Heart right ventricle (tissue), 16 donors: ENCODE results near the gene MAP4K1. TPM values are rescaled to one million over a fixed set of nuclear protein-coding genes. Genes with fewer than 3 reads are reported as not detected.

Experiments used
- ATAC-seq, 8 donors: fragments of 200-7000 bp; cut with Tn5 transposase; one replicate each; pipeline ENCODE4 v1.9.1; 2020; ENCODE audit warnings: mild to moderate bottlenecking in 8 of 8, moderate library complexity in 8 of 8, moderate number of reproducible peaks in 1 of 8
- DNase-seq, 2 donors: peaks; one replicate each; pipeline ENCODE4 v3.0.0-alpha.2; 2020
- H3K27ac ChIP-seq, 10 donors: fragments of 200-600 bp; sonication (generic) in 2 of 10; one replicate each; pipeline versions ENCODE4 v1.5.0 to v1.8.0; 2020 to 2022; ENCODE audit warnings: mild to moderate bottlenecking in 3 of 10
- H3K27me3 ChIP-seq, 7 donors: fragments of 200-600 bp; one replicate each; pipeline ENCODE4 v1.8.0; 2021 to 2022; ENCODE audit warnings: mild to moderate bottlenecking in 2 of 7
- H3K36me3 ChIP-seq, 9 donors: fragments of 200-600 bp; sonication (generic) in 1 of 9; one replicate each; pipeline versions ENCODE4 v1.5.0 to v1.8.0; 2020 to 2022; ENCODE audit warnings: mild to moderate bottlenecking in 2 of 9
- H3K4me1 ChIP-seq, 9 donors: fragments of 200-600 bp; sonication (generic) in 1 of 9; one replicate each; pipeline versions ENCODE4 v1.5.0 to v1.8.0; 2020 to 2022; ENCODE audit warnings: mild to moderate bottlenecking in 4 of 9
- H3K4me3 ChIP-seq, 10 donors: fragments of 200-600 bp; sonication (generic) in 2 of 10; one replicate each; pipeline versions ENCODE4 v1.5.0 to v1.8.0; 2020 to 2022; ENCODE audit warnings: mild to moderate bottlenecking in 7 of 10, moderate library complexity in 2 of 10
- H3K9me3 ChIP-seq, 11 donors: fragments of 200-600 bp in 10 of 11; sonication (generic) in 2 of 11; one replicate each; pipeline versions ENCODE4 v1.5.0 to v1.8.0; 2013 to 2022; ENCODE audit warnings: mild to moderate bottlenecking in 2 of 11, control low read depth in 1 of 11, moderate library complexity in 1 of 11
- CTCF ChIP-seq, 9 donors: fragments of 200-600 bp; sonication (generic) in 2 of 9; IDR thresholded peaks; one replicate each; pipeline versions ENCODE4 v1.5.0 to v1.8.0; 2021 to 2022; ENCODE audit warnings: antibody characterized with exemption in 9 of 9, mild to moderate bottlenecking in 5 of 9, moderate library complexity in 1 of 9
- WGBS, 2 donors: extraction: QIAGEN DNeasy Blood & Tissue Kit; methylation state at CpG; one replicate each; pipeline ENCODE4 v1.1.7; 2013; ENCODE audit warnings: inconsistent platforms in 1 of 2; 5-methylcytosine and 5-hydroxymethylcytosine counted together
- intact Hi-C, 10 donors: fragments of 100-400 bp; cut with DNase I; formaldehyde crosslinking; loops; one replicate each; pipeline versions ENCODE4 v1.11.1 to v1.14.2; 2022
- polyA plus RNA-seq, 2 donors: library from polyadenylated mRNA; stranded (reverse); fragments of 200-250 nt; gene quantifications; one replicate each; pipeline ENCODE4 v1.2.3, GENCODE V29; 2013
- total RNA-seq, 10 donors: library from RNA; stranded (reverse); fragmentation: NEBNext Ultra II Directional in 3 of 10; extraction: Animal tissue kit (Norgen Biotek cat#: 25700) in 3 of 10; gene quantifications; one replicate each; pipeline versions ENCODE4 v1.2.1 to v1.2.4, GENCODE V29; 2021 to 2023
- donor health status: Arrhythmogenic right ventricular cardiomyopathy.
- donor health status: ischemic (EF 13 %, LVEDD 7.1; RV severe dilation, severe dysfunction).
- donor health status: healthy with polysubstance abuse.
- donor health status: DM: no; HTN: yes; CAD: no.
- donor health status: DM: no; HTN: no; CAD: no.
- donor health status: ischemic (EF 25% LVEDD 6.9; RV normal size, moderate dysfunction).
- donor health status: ischemic (EF 25% LVEDD 5.7; RV mildly dilated, moderate dysfunction).
- donor health status: healthy.
- donor health status: DM: yes; HTN: yes; CAD: no.
- donor health status: Ischemic cardiomyopathy.
- donor health status: ischemic (EF 35%, LVEDD 5.7; RV mildly dilated, moderate dysfunction).
- donor health status: nonischemic (EF 11% LVEDD 7.7; RV severe dilation, severe dysfunction).
- donor health status: DM: yes; HTN: yes; CAD: no.
- donor health status: PGD.
- donor health status: ischemic (EF 29% LVEDD 5.4; RV normal size, mild dysfunction).
- donor health status: nonischemic (EF 23%, LVEDD 6.1; RV moderate dilation, normal function).

MAP4K1 gene
- total and polyA plus RNA-seq, 12 donors: 0.52 to 9.1 (median 1.5) TPM

GRCh38 chr19:38618590-38619360 is 1.0 kb upstream of the MAP4K1 start, which contains the start of gene EIF3K:
Gene EIF3K (plus strand): TSS chr19:38619188. CDS start chr19:38619269, 81 bp downstream.
- intact Hi-C loops: loop anchor here in 3 of 10 donors (1.0 to 5.0 kb wide), 4 partner anchors 71 to 312 kb away; partner anchors contain the start of genes FAM98C (in 2 of the 3), MRPS12 (in 1 of the 3) and SARS2 (in 1 of the 3)
- TF ChIP-seq CTCF (IDR thresholded peaks at IDR 0.05): no peak
- ATAC-seq (peak; percentile 94 to 99 (median 96)), DNase-seq (peak; percentile 99)
- H3K4me1 ChIP-seq: peaks cover 0 to 32% (median 24%) of the 10 kb centered on the region in 9 donors
- no peaks in the 10 kb centered on the region for H3K27me3 ChIP-seq
- peak within 1 kb of the TSS; percentile 66 to 99 (median 92) for H3K27ac ChIP-seq
- 1% methylated on average over 64 of the region's 64 CpGs for WGBS, 2 donors
- H3K9me3 ChIP-seq: no peaks in the 10 kb centered on the region
- peaks cover 0 to 38% (median 31%) of the 10 kb centered on the region in 9 donors for H3K36me3 ChIP-seq
- H3K4me3 ChIP-seq: peak within 1 kb of the TSS; percentile 69 to 98 (median 82)

- Histone ChIP-seq H3K4me1 (peaks cover 0 to 32% (median 24%) of the 10 kb centered on the region in 9 donors), H3K27me3 (no peaks in the 10 kb centered on the region), H3K9me3 (no peaks in the 10 kb centered on the region), H3K27ac (peak overlapping the region in 5 of 10 donors; percentile 50 to 92 (median 89)), H3K4me3 (peak overlapping the region in 7 of 10 donors; percentile 69 to 98 (median 84)), H3K36me3 (peaks cover 0 to 25% (median 19%) of the 10 kb centered on the region in 9 donors)
- DNase-seq (no peak), ATAC-seq (no peak)
- WGBS, 2 donors: 61 to 62% methylated on average over 9 of the region's 9 CpGs
- intact Hi-C loops: loop anchor here in 2 of 10 donors (5.0 kb wide), 2 partner anchors 70 to 215 kb away; partner anchors contain the start of gene FAM98C (in 1 of the 2)
- TF ChIP-seq CTCF (IDR thresholded peaks at IDR 0.05): no peak
Observed at GRCh38 chr19:38617283-38617763, 430 bp downstream of the MAP4K1 start.

- H3K9me3 ChIP-seq: no peaks in the 10 kb centered on the region
- H3K4me1 ChIP-seq: peaks cover 0 to 32% (median 24%) of the 10 kb centered on the region in 9 donors
- intact Hi-C loops: loop anchor here in 2 of 10 donors (5.0 kb wide), 2 partner anchors 69 to 214 kb away; partner anchors contain the start of gene FAM98C (in 1 of the 2)
- H3K4me3 ChIP-seq: peak overlapping the region in 1 of 10 donors; percentile 69
- no peaks in the 10 kb centered on the region for H3K27me3 ChIP-seq
- ATAC-seq (no peak), DNase-seq (no peak)
- no peak for TF ChIP-seq CTCF (IDR thresholded peaks at IDR 0.05)
- H3K36me3 ChIP-seq: peaks cover 0 to 22% (median 11%) of the 10 kb centered on the region in 9 donors
- 90 to 93% methylated on average over 6 of the region's 6 CpGs for WGBS, 2 donors
- H3K27ac ChIP-seq: peak overlapping the region in 1 of 10 donors; percentile 89
Observed at GRCh38 chr19:38616265-38616664, 1.5 kb downstream of the MAP4K1 start.

GRCh38 chr19:38615007-38615581 is 2.7 kb downstream of the MAP4K1 start:
- no peak for TF ChIP-seq CTCF (IDR thresholded peaks at IDR 0.05)
- Histone ChIP-seq H3K4me1 (peaks cover 0 to 25% (median 18%) of the 10 kb centered on the region in 9 donors), H3K9me3 (no peaks in the 10 kb centered on the region), H3K27ac (no peak overlapping the region), H3K4me3 (no peak overlapping the region), H3K36me3 (peaks cover 0 to 12% (median 0%) of the 10 kb centered on the region in 9 donors), H3K27me3 (no peaks in the 10 kb centered on the region)
- intact Hi-C loops: loop anchor here in 2 of 10 donors (5.0 kb wide), 2 partner anchors 68 to 213 kb away; partner anchors contain the start of gene FAM98C (in 1 of the 2)
- WGBS, 2 donors: 75 to 76% methylated on average over 7 of the region's 7 CpGs
- no peak for DNase-seq
- no peak for ATAC-seq
